ENCODE results near the gene SPATA25.
"Not testable (repeated sequence)": the region's sequence is repeated elsewhere in the genome, so short reads cannot be mapped to it uniquely, and the experiment has no call there.

SPATA25 gene

GRCh38 chr20:45886590-45887345 lies 654 bp downstream of the SPATA25 start:
- no peak for DNase-seq (ENCODE audit: low read depth)
- TF ChIP-seq CTCF (IDR thresholded peaks at IDR 0.05; ENCODE audit: control insufficient read depth, insufficient read depth, low read depth, low read length, missing control alignments) = no peak
- no peak overlapping the region for H3K4me3 ChIP-seq (ENCODE audit: control insufficient read depth, low read depth, low read length)

- no peak for TF ChIP-seq CTCF (IDR thresholded peaks at IDR 0.05; ENCODE audit: control insufficient read depth, insufficient read depth, low read depth, low read length, missing control alignments)
- no peak for DNase-seq (ENCODE audit: low read depth)
- no peak overlapping the region for H3K4me3 ChIP-seq (ENCODE audit: control insufficient read depth, low read depth, low read length)
Observed at GRCh38 chr20:45883100-45883469, 4.3 kb downstream of the SPATA25 start.

GRCh38 chr20:45882469-45883099 lies 4.8 kb downstream of the SPATA25 start:
- no peak for TF ChIP-seq CTCF (IDR thresholded peaks at IDR 0.05; ENCODE audit: control insufficient read depth, insufficient read depth, low read depth, low read length, missing control alignments)
- no peak overlapping the region for H3K4me3 ChIP-seq (ENCODE audit: control insufficient read depth, low read depth, low read length)
- no peak for DNase-seq (ENCODE audit: low read depth)

- H3K4me3 ChIP-seq (ENCODE audit: control insufficient read depth, low read depth, low read length) = peak within 1 kb of the TSS; percentile 78
- DNase-seq (ENCODE audit: low read depth) = peak; percentile 97
- no peak for TF ChIP-seq CTCF (IDR thresholded peaks at IDR 0.05; ENCODE audit: control insufficient read depth, insufficient read depth, low read depth, low read length, missing control alignments)
Observed at GRCh38 chr20:45880988-45881788, 6.2 kb downstream of the SPATA25 start, which contains the start of gene ZSWIM1. Gene ZSWIM1, plus strand, starts transcription at chr20:45881227. Its CDS starts 1,366 bp downstream, at chr20:45882593.

- DNase-seq (ENCODE audit: low read depth) = no peak
- no peak for TF ChIP-seq CTCF (IDR thresholded peaks at IDR 0.05; ENCODE audit: control insufficient read depth, insufficient read depth, low read depth, low read length, missing control alignments)
- H3K4me3 ChIP-seq (ENCODE audit: control insufficient read depth, low read depth, low read length) = no peak overlapping the region
Observed at GRCh38 chr20:45878076-45878761, 9.2 kb downstream of the SPATA25 start.

- no peak for TF ChIP-seq CTCF (IDR thresholded peaks at IDR 0.05; ENCODE audit: control insufficient read depth, insufficient read depth, low read depth, low read length, missing control alignments)
- no peak overlapping the region for H3K4me3 ChIP-seq (ENCODE audit: control insufficient read depth, low read depth, low read length)
- no peak for DNase-seq (ENCODE audit: low read depth)
Observed at GRCh38 chr20:45874576-45874975, 12.8 kb downstream of the SPATA25 start.

- H3K4me3 ChIP-seq (ENCODE audit: control insufficient read depth, low read depth, low read length); DNase-seq (ENCODE audit: low read depth): not testable (repeated sequence)
Observed at GRCh38 chr20:45874104-45874481, 13.3 kb downstream of the SPATA25 start.

All from AG09309 (cell line).